Fibroblast of pulmonary artery (primary cell): ENCODE results near the gene IL6ST.
A peak's percentile ranks its signal among the peaks of the same experiment; 100 is the strongest.
"Not testable (repeated sequence)": the region's sequence is repeated elsewhere in the genome, so short reads cannot be mapped to it uniquely, and the experiment has no call there.

Experiments
- DNase-seq: peaks from one replicate; pipeline ENCODE4 v3.0.0-alpha.2; 2010; ENCODE audit warnings: low read depth
- H3K4me3 ChIP-seq: replicated peaks from 2 replicates; pipeline ENCODE4 v1.5.1; 2011; ENCODE audit warnings: low read depth, mild to moderate bottlenecking, control low read depth, low read length, moderate library complexity
- CTCF ChIP-seq: IDR thresholded peaks from 2 replicates; pipeline ENCODE4 v1.5.1; 2011; ENCODE audit warnings: mild to moderate bottlenecking, control low read depth, low read length, inconsistent platforms; ENCODE audit errors: missing control alignments

The IL6ST gene

GRCh38 chr5:56003179-56003578 is 8.4 kb upstream of the IL6ST start:
- peak; percentile 46 for DNase-seq
- no peak overlapping the region for H3K4me3 ChIP-seq
- TF ChIP-seq CTCF = no peak

DNA sequence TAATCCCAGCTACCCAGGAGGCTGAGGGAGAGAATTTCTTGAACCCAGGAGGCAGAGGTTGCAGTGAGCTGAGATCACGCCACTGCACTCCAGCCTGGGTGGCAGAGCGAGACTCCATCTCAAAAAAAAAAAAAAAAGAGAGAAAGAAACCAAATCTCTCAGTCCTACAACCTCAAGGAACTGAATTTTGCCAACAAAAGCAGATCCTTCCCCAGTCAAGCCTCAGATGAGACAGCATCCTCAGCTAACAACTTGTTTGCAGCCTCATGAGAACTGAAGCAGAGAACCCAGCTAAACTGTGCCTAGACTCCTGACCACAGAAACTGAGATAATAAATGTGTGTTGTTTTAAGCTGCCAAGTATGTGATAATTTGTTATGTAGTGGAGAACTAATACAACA is 7.5 kb upstream of the IL6ST start:
- H3K4me3 ChIP-seq = no peak overlapping the region
- TF ChIP-seq CTCF = no peak
- no peak for DNase-seq

GRCh38 chr5:56000221-56000620 is 5.5 kb upstream of the IL6ST start:
- not testable (repeated sequence) for H3K4me3 ChIP-seq, DNase-seq

DNA sequence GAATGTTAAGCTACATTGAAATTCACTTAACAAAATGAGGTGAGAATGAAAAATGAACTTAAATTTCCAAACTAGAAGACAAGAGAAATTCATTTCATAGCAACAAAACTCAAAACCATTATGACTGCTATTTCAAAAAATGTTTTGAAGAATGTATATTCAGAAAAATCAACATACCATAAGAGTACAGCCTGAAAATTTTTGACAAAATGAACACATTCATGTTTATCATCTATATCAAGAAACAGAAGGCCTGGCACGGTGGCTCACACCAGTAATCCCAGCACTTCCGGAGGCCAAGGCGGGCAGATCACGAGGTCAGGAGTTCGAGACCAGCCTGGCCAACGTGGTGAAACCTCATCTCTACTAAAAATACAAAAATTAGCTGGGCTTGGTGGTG is 4.2 kb upstream of the IL6ST start:
- no peak overlapping the region for H3K4me3 ChIP-seq
- no peak for TF ChIP-seq CTCF
- no peak for DNase-seq

GRCh38 chr5:55997742-55998351 is 3.1 kb upstream of the IL6ST start:
- no peak for DNase-seq
- no peak overlapping the region for H3K4me3 ChIP-seq
- no peak for TF ChIP-seq CTCF

GRCh38 chr5:55994998-55995914 is 493 bp upstream of the IL6ST start:
- peak overlapping the region; percentile 94 for H3K4me3 ChIP-seq
- TF ChIP-seq CTCF = no peak
- peak; percentile 99 for DNase-seq

- H3K4me3 ChIP-seq = peak overlapping the region; percentile 94
- peak; percentile 28 for DNase-seq
- no peak for TF ChIP-seq CTCF
Observed at GRCh38 chr5:55993731-55994494, 850 bp downstream of the IL6ST start.
